SK-N-SH treated with all-trans-retinoic acid at 6 μM for 48 hours (cell line): ENCODE data around the gene CMC1.

Source experiments
- ATAC-seq: fragments of 200-7000 bp; cut with Tn5 transposase; 3 replicates; pipeline ENCODE4 v1.9.1; 2020; ENCODE audit warnings: mild to moderate bottlenecking, moderate library complexity
- ARNTL ChIP-seq: fragments of 450-650 bp; formaldehyde crosslinking; IDR thresholded peaks from 2 replicates; pipeline ENCODE4 v1.5.0; 2020; ENCODE audit warnings: low read depth, mild to moderate bottlenecking, moderate library complexity, borderline replicate concordance
- BACH2 ChIP-seq: fragments of 250-450 bp; sonication (Bioruptor Pico); IDR thresholded peaks from 2 replicates; pipeline ENCODE4 v1.9.0; 2021; ENCODE audit warnings: mild to moderate bottlenecking, borderline replicate concordance
- CSDC2 ChIP-seq: fragments of 250-450 bp; sonication (Bioruptor Pico); IDR thresholded peaks from 2 replicates; pipeline ENCODE4 v1.5.0; 2020; ENCODE audit warnings: mild to moderate bottlenecking, moderate library complexity
- ESRRG ChIP-seq: fragments of 250-450 bp; sonication (Bioruptor Pico); IDR thresholded peaks from 2 replicates; pipeline ENCODE4 v1.6.1; 2021; ENCODE audit warnings: mild to moderate bottlenecking
- GLIS3 ChIP-seq: fragments of 250-450 bp; sonication (Bioruptor Pico); IDR thresholded peaks from 2 replicates; pipeline ENCODE4 v1.5.0; 2020; ENCODE audit warnings: mild to moderate bottlenecking, moderate library complexity
- ISL1 ChIP-seq: fragments of 250-450 bp; sonication (Bioruptor Pico); IDR thresholded peaks from 2 replicates; pipeline ENCODE4 v2.1.2; 2022; ENCODE audit warnings: mild to moderate bottlenecking, moderate library complexity
- OSR1 ChIP-seq: fragments of 250-450 bp; sonication (Bioruptor Pico); IDR thresholded peaks from 2 replicates; pipeline ENCODE4 v1.8.0; 2022; ENCODE audit warnings: moderate library complexity, mild to moderate bottlenecking, inconsistent platforms
- RARB ChIP-seq: fragments of 250-450 bp; sonication (Bioruptor Pico); IDR thresholded peaks from 2 replicates; pipeline ENCODE4 v1.8.0; 2021; ENCODE audit warnings: mild to moderate bottlenecking, moderate library complexity
- SNAI2 ChIP-seq: fragments of 250-450 bp; sonication (Bioruptor Pico); IDR thresholded peaks from 2 replicates; pipeline ENCODE4 v1.5.0; 2020; ENCODE audit warnings: mild to moderate bottlenecking, moderate library complexity
- TCF4 ChIP-seq: fragments of 250-450 bp; sonication (Bioruptor Pico); IDR thresholded peaks from 2 replicates; pipeline ENCODE4 v1.8.0; 2021; ENCODE audit warnings: mild to moderate bottlenecking, moderate library complexity, borderline replicate concordance
- TOX ChIP-seq: fragments of 250-450 bp; sonication (Bioruptor Pico); IDR thresholded peaks from 2 replicates; pipeline ENCODE4 v1.8.0; 2021; ENCODE audit warnings: mild to moderate bottlenecking, moderate library complexity, borderline replicate concordance
- ZC3H10 ChIP-seq: fragments of 250-450 bp; sonication (Bioruptor Pico); IDR thresholded peaks from 2 replicates; pipeline ENCODE4 v1.5.1; 2021; ENCODE audit warnings: mild to moderate bottlenecking, moderate library complexity
- ZFP3 ChIP-seq: fragments of 250-450 bp; sonication (Bioruptor Pico); IDR thresholded peaks from 2 replicates; pipeline ENCODE4 v1.5.0; 2020; ENCODE audit warnings: mild to moderate bottlenecking, moderate library complexity
- ZFP30 ChIP-seq: fragments of 450-650 bp; formaldehyde crosslinking; IDR thresholded peaks from 2 replicates; pipeline ENCODE4 v1.5.0; 2022; ENCODE audit warnings: mild to moderate bottlenecking, moderate library complexity
- ZNF70 ChIP-seq: fragments of 450-650 bp; formaldehyde crosslinking; IDR thresholded peaks from 2 replicates; pipeline ENCODE4 v1.5.0; 2020; ENCODE audit warnings: mild to moderate bottlenecking, moderate library complexity
- ZNF8 ChIP-seq: fragments of 450-650 bp; formaldehyde crosslinking; IDR thresholded peaks from 2 replicates; pipeline ENCODE4 v1.5.0; 2020; ENCODE audit warnings: mild to moderate bottlenecking, moderate library complexity
- TF ChIP-seq, protein P1 (sequence below): fragments of 250-450 bp; sonication (Bioruptor Pico); IDR thresholded peaks from 2 replicates; pipeline ENCODE4 v1.8.0; 2021; ENCODE audit warnings: low read depth, mild to moderate bottlenecking, moderate library complexity, borderline replicate concordance
- TF ChIP-seq, protein P2 (sequence below): fragments of 250-450 bp; sonication (Bioruptor Pico); IDR thresholded peaks from 2 replicates; pipeline ENCODE4 v1.5.0; 2020; ENCODE audit warnings: mild to moderate bottlenecking, moderate library complexity
- TF ChIP-seq, protein P3 (sequence below): fragments of 250-450 bp; sonication (Bioruptor Pico); IDR thresholded peaks from 2 replicates; pipeline ENCODE4 v1.5.1; 2021; ENCODE audit warnings: mild to moderate bottlenecking, moderate library complexity
- TF ChIP-seq, protein P4 (sequence below): fragments of 250-450 bp; sonication (Bioruptor Pico); IDR thresholded peaks from 2 replicates; pipeline ENCODE4 v1.5.1; 2020; ENCODE audit warnings: low read depth, mild to moderate bottlenecking, moderate library complexity
- TF ChIP-seq, protein P5 (sequence below): fragments of 250-450 bp; sonication (Bioruptor Pico); IDR thresholded peaks from 2 replicates; pipeline ENCODE4 v1.8.0; 2020; ENCODE audit warnings: mild to moderate bottlenecking, moderate library complexity, borderline replicate concordance

Gene CMC1

DNA sequence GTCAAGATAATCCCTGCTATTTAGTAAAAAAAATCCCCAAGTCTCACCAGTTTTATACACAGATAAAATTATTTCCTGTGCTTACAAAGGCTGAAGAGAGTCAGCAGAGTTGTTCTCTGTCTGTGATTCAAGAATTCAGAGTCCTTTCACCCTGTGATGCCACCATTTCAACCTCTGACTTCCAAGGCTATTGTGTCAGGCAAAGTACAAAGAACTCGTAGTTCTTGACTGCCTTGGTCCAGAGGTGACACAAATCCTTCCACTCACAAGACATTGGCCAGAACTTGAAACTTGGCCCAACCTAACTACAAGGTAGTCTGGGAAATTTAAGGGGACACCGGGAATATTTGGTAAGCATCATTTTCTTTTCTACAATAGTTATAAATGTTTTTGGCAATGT lies 34.9 kb upstream of the CMC1 start:
- no peak for TF ChIP-seq ZFP30 (CRISPR knock-in tag)
- no peak for TF ChIP-seq RARB
- no peak for TF ChIP-seq ZNF8 (CRISPR knock-in tag)
- TF ChIP-seq CSDC2 (CRISPR knock-in tag): no peak
- no peak for TF ChIP-seq ARNTL (CRISPR knock-in tag)
- TF ChIP-seq, protein P1, sequence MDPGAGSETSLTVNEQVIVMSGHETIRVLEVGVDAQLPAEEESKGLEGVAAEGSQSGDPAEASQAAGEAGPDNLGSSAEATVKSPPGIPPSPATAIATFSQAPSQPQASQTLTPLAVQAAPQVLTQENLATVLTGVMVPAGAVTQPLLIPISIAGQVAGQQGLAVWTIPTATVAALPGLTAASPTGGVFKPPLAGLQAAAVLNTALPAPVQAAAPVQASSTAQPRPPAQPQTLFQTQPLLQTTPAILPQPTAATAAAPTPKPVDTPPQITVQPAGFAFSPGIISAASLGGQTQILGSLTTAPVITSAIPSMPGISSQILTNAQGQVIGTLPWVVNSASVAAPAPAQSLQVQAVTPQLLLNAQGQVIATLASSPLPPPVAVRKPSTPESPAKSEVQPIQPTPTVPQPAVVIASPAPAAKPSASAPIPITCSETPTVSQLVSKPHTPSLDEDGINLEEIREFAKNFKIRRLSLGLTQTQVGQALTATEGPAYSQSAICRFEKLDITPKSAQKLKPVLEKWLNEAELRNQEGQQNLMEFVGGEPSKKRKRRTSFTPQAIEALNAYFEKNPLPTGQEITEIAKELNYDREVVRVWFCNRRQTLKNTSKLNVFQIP: no peak
- no peak for TF ChIP-seq SNAI2 (CRISPR knock-in tag)
- no peak for TF ChIP-seq ISL1
- TF ChIP-seq, protein P2, sequence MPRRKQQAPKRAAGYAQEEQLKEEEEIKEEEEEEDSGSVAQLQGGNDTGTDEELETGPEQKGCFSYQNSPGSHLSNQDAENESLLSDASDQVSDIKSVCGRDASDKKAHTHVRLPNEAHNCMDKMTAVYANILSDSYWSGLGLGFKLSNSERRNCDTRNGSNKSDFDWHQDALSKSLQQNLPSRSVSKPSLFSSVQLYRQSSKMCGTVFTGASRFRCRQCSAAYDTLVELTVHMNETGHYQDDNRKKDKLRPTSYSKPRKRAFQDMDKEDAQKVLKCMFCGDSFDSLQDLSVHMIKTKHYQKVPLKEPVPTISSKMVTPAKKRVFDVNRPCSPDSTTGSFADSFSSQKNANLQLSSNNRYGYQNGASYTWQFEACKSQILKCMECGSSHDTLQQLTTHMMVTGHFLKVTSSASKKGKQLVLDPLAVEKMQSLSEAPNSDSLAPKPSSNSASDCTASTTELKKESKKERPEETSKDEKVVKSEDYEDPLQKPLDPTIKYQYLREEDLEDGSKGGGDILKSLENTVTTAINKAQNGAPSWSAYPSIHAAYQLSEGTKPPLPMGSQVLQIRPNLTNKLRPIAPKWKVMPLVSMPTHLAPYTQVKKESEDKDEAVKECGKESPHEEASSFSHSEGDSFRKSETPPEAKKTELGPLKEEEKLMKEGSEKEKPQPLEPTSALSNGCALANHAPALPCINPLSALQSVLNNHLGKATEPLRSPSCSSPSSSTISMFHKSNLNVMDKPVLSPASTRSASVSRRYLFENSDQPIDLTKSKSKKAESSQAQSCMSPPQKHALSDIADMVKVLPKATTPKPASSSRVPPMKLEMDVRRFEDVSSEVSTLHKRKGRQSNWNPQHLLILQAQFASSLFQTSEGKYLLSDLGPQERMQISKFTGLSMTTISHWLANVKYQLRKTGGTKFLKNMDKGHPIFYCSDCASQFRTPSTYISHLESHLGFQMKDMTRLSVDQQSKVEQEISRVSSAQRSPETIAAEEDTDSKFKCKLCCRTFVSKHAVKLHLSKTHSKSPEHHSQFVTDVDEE: no peak
- no peak for TF ChIP-seq ZFP3 (CRISPR knock-in tag)
- no peak for TF ChIP-seq TOX
- ATAC-seq: no peak

DNA sequence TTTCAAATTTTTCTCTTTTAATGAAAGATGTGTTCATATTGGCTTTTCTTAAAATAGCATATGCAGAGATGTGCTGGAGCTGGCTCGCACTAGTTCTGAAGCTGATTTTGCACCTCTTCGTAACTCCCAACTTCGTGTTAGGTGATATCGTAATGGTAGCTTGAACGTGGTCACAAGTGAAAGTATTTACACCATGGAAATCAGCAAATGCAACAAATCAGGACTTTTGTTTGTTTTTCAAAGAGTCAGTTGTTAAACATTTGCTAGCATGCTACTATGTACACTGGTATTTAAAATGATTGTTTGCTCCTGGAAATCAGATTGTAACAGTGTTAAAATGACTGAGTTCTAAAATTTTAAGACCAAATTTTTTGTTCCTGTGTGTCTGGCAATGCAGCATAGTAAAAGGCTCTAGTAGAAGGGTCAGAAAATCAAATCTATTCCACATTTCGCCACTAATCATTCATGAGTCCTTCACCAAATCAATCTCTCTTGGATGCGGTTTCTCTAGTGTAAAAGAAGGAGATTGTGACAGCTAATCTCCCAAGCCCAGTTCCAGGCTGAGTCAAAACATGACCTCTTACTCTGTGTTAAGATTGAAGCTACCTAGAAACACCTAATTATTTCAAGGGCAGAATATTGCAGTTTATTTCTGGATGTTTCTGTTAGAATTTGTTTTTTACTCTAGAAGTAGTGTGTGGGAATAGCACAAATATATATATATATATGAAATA lies 34.3 kb upstream of the CMC1 start:
- ATAC-seq: no peak
- TF ChIP-seq ZNF70 (CRISPR knock-in tag): no peak
- TF ChIP-seq TOX: no peak
- TF ChIP-seq ISL1: no peak
- TF ChIP-seq SNAI2 (CRISPR knock-in tag): no peak
- no peak for TF ChIP-seq ZFP3 (CRISPR knock-in tag)
- TF ChIP-seq, protein P3, sequence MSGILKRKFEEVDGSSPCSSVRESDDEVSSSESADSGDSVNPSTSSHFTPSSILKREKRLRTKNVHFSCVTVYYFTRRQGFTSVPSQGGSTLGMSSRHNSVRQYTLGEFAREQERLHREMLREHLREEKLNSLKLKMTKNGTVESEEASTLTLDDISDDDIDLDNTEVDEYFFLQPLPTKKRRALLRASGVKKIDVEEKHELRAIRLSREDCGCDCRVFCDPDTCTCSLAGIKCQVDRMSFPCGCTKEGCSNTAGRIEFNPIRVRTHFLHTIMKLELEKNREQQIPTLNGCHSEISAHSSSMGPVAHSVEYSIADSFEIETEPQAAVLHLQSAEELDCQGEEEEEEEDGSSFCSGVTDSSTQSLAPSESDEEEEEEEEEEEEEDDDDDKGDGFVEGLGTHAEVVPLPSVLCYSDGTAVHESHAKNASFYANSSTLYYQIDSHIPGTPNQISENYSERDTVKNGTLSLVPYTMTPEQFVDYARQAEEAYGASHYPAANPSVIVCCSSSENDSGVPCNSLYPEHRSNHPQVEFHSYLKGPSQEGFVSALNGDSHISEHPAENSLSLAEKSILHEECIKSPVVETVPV: no peak
- TF ChIP-seq, protein P4, sequence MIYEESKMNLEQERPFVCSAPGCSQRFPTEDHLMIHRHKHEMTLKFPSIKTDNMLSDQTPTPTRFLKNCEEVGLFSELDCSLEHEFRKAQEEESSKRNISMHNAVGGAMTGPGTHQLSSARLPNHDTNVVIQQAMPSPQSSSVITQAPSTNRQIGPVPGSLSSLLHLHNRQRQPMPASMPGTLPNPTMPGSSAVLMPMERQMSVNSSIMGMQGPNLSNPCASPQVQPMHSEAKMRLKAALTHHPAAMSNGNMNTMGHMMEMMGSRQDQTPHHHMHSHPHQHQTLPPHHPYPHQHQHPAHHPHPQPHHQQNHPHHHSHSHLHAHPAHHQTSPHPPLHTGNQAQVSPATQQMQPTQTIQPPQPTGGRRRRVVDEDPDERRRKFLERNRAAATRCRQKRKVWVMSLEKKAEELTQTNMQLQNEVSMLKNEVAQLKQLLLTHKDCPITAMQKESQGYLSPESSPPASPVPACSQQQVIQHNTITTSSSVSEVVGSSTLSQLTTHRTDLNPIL: no peak
- TF ChIP-seq TCF4: no peak
- no peak for TF ChIP-seq ARNTL (CRISPR knock-in tag)
- TF ChIP-seq, protein P5, sequence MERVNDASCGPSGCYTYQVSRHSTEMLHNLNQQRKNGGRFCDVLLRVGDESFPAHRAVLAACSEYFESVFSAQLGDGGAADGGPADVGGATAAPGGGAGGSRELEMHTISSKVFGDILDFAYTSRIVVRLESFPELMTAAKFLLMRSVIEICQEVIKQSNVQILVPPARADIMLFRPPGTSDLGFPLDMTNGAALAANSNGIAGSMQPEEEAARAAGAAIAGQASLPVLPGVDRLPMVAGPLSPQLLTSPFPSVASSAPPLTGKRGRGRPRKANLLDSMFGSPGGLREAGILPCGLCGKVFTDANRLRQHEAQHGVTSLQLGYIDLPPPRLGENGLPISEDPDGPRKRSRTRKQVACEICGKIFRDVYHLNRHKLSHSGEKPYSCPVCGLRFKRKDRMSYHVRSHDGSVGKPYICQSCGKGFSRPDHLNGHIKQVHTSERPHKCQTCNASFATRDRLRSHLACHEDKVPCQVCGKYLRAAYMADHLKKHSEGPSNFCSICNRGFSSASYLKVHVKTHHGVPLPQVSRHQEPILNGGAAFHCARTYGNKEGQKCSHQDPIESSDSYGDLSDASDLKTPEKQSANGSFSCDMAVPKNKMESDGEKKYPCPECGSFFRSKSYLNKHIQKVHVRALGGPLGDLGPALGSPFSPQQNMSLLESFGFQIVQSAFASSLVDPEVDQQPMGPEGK: no peak
- TF ChIP-seq ZC3H10 (CRISPR knock-in tag): no peak
- no peak for TF ChIP-seq CSDC2 (CRISPR knock-in tag)
- no peak for TF ChIP-seq ZNF8 (CRISPR knock-in tag)
- TF ChIP-seq GLIS3: no peak
- no peak for TF ChIP-seq OSR1 (CRISPR knock-in tag)
- no peak for TF ChIP-seq BACH2 (CRISPR knock-in tag)
- no peak for TF ChIP-seq ESRRG (CRISPR knock-in tag)
- TF ChIP-seq RARB: no peak

DNA sequence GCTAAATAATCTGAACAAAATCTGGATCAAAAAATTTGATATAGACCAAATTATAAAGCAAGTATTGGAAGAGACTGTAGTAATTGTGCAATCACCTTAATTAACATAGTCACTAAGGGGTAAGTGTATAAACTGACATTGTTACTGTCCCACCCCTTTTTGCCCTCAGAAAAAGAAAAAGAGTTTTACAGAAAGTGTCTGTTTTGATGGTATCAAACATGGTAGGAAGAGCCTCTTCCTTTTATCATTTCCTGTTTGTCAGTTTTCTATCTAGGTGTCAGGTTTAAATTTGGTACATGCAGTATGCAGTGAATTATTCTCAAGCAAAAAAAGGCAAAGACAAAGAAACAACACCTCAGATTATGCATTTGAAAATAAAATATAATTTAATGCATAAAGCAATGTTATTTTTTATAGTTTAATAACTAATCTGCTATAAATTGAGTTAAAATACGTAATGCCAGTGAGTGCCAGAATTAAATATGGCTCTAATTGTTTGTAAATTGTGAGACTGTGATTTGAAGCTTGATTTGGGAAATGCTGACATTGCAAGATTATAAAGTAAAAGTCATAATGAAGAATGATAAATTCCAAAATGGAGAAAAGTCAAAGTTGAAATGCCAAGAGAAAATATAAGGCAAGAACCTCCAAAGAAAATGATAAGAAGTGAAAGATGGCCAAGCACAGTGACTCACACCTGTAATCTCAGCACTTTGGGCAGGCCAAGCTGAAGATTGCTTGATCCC lies 30.3 kb upstream of the CMC1 start:
- no peak for ATAC-seq
- no peak for TF ChIP-seq TOX
- TF ChIP-seq RARB: no peak
- TF ChIP-seq, protein P4: no peak
- TF ChIP-seq, protein P1: no peak
- TF ChIP-seq, protein P5: no peak
- no peak for TF ChIP-seq ZC3H10 (CRISPR knock-in tag)
